Activated CD4-positive, alpha-beta T cell treated with anti-CD3 and anti-CD28 coated beads, Interleukin-2, amount 10 ng/mL, durations not matched to agents 7 days and 5 days (primary cell): Measurements from ENCODE around the gene SLC35A1. TPM values are rescaled to one million over a fixed set of nuclear protein-coding genes. Genes with fewer than 3 reads are reported as not detected.

Experiments used
- CTCF ChIA-PET: fragments of 350-600 bp; sonication (Branson Sonifier 250); formaldehyde crosslinking; loops from one replicate; lab custom pipeline; 2021; ENCODE audit warnings: antibody characterized with exemption; lab: Charles Lee
- POLR2A ChIA-PET: fragments of 350-600 bp; sonication (Branson Sonifier 250); formaldehyde crosslinking; loops from one replicate; lab custom pipeline; 2021; ENCODE audit warnings: antibody characterized with exemption; lab: Charles Lee
- DNase-seq: peaks from one replicate; pipeline ENCODE4 v3.0.0-alpha.2; 2020
- H3K27ac Mint-ChIP-seq: one replicate; pipeline ENCODE4 v1.8.0; 2021; ENCODE audit warnings: mild to moderate bottlenecking, moderate library complexity, mixed read lengths
- H3K27me3 Mint-ChIP-seq: one replicate; pipeline ENCODE4 v1.8.0; 2021; ENCODE audit warnings: mixed read lengths
- H3K36me3 Mint-ChIP-seq: one replicate; pipeline ENCODE4 v1.8.0; 2021; ENCODE audit warnings: low read depth, mixed read lengths
- H3K4me1 Mint-ChIP-seq: one replicate; pipeline ENCODE4 v1.8.0; 2021; ENCODE audit warnings: mixed read lengths
- H3K4me3 Mint-ChIP-seq: one replicate; pipeline ENCODE4 v1.8.0; 2021; ENCODE audit warnings: mild to moderate bottlenecking, moderate library complexity, mixed read lengths
- H3K9me3 Mint-ChIP-seq: one replicate; pipeline ENCODE4 v1.8.0; 2021; ENCODE audit warnings: mixed read lengths
- total RNA-seq, 2 experiments: library from RNA; stranded (reverse); gene quantifications; one replicate each; pipeline ENCODE4 v1.2.3, GENCODE V29; 2021

Gene SLC35A1
- total RNA-seq: 10 to 100 TPM; 13.9 to 14.7 TPM

- Mint-ChIP-seq H3K9me3 (no peaks in the 10 kb centered on the region), H3K27ac (peak within 1 kb of the TSS; percentile 95), H3K27me3 (peaks cover 9% of the 10 kb centered on the region), H3K4me3 (peak within 1 kb of the TSS; percentile 92), H3K36me3 (no peaks in the 10 kb centered on the region), H3K4me1 (peaks cover 22% of the 10 kb centered on the region)
- ChIA-PET POLR2A (no interaction called here), CTCF (no interaction called here)
- DNase-seq: peak; percentile 86
Measured at GRCh38 chr6:87472525-87473418, at the start of gene SLC35A1. SLC35A1 (plus strand) TSS chr6:87472974; CDS start chr6:87473004, 30 bp downstream.

DNA sequence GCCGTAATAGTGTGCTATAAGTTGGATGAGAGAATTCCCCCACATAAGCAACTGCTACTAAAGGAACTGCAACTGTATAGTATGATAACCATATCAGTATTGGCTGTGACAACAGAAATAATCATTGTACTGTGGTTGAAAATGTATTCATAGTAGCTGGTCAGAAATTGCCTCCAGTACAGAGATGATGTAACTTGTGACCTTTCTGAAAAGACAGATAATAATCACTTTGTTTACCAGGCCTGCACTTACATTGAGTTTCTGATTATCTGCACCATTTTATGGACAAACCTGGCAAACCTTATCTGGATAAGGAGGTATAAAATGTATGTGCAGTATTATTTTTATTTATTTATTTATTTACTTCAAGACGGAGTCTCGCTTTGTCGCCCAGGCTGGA, 46.0 kb upstream of the SLC35A1 start:
- Mint-ChIP-seq H3K4me1 (no peaks in the 10 kb centered on the region), H3K27me3 (peaks cover 11% of the 10 kb centered on the region), H3K36me3 (no peaks in the 10 kb centered on the region), H3K27ac (no peak overlapping the region), H3K4me3 (no peak overlapping the region), H3K9me3 (no peaks in the 10 kb centered on the region)
- POLR2A ChIA-PET: no interaction called here
- DNase-seq: no peak
- CTCF ChIA-PET: no interaction called here

DNA sequence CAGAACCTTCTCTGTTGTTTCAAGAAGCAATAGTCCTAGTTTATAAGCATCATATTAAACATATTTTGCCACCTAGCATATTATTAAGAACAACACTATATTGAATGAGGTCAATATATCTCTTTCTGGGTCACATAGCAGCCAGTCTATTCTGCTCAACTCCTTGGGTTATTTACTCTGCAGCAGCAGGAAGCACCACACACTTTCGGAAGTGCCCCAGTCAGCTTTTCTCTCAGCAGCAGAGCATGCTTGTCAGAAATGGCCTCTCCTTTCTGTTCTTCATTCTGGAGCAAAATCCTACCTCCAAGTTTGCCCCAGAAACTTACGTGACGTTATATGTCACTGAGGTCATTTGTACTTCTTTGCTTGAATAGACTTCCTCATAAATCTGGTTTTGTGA, 42.3 kb upstream of the SLC35A1 start:
- DNase-seq: no peak
- Mint-ChIP-seq H3K27ac (no peak overlapping the region), H3K27me3 (peaks cover 11% of the 10 kb centered on the region), H3K9me3 (no peaks in the 10 kb centered on the region), H3K4me3 (no peak overlapping the region), H3K4me1 (no peaks in the 10 kb centered on the region), H3K36me3 (no peaks in the 10 kb centered on the region)
- CTCF ChIA-PET: no interaction called here
- POLR2A ChIA-PET: no interaction called here

GRCh38 chr6:87431263-87431662, 41.5 kb upstream of the SLC35A1 start:
- no peaks in the 10 kb centered on the region for H3K4me1 Mint-ChIP-seq
- H3K9me3 Mint-ChIP-seq: no peaks in the 10 kb centered on the region
- no peak for DNase-seq
- ChIA-PET POLR2A (no interaction called here), CTCF (no interaction called here)
- H3K4me3 Mint-ChIP-seq: no peak overlapping the region
- no peak overlapping the region for H3K27ac Mint-ChIP-seq
- H3K36me3 Mint-ChIP-seq: no peaks in the 10 kb centered on the region
- H3K27me3 Mint-ChIP-seq: peaks cover 11% of the 10 kb centered on the region

GRCh38 chr6:87436435-87436834, 36.3 kb upstream of the SLC35A1 start:
- Mint-ChIP-seq H3K36me3 (no peaks in the 10 kb centered on the region), H3K4me1 (no peaks in the 10 kb centered on the region), H3K9me3 (no peaks in the 10 kb centered on the region), H3K27ac (no peak overlapping the region), H3K4me3 (no peak overlapping the region), H3K27me3 (peaks cover 3% of the 10 kb centered on the region)
- POLR2A ChIA-PET: no interaction called here
- CTCF ChIA-PET: no interaction called here
- peak; percentile 74 for DNase-seq

GRCh38 chr6:87441711-87442110, 31.1 kb upstream of the SLC35A1 start:
- no peak for DNase-seq
- ChIA-PET CTCF (interaction anchor here (1.0 kb wide), 1 partner anchor 24 kb away, joined by 3 read pairs; no protein-coding TSS in a partner anchor), POLR2A (no interaction called here)

GRCh38 chr6:87444362-87444761, 28.4 kb upstream of the SLC35A1 start:
- DNase-seq: no peak
- CTCF ChIA-PET: no interaction called here
- Mint-ChIP-seq H3K4me1 (no peaks in the 10 kb centered on the region), H3K9me3 (no peaks in the 10 kb centered on the region), H3K36me3 (no peaks in the 10 kb centered on the region), H3K27me3 (peaks cover 11% of the 10 kb centered on the region), H3K4me3 (no peak overlapping the region), H3K27ac (no peak overlapping the region)
- POLR2A ChIA-PET: no interaction called here

More at GRCh38 chr6:87441711-87442110, 31.1 kb upstream of the SLC35A1 start:
- Mint-ChIP-seq H3K4me3 (no peak overlapping the region), H3K27me3 (peaks cover 5% of the 10 kb centered on the region), H3K27ac (no peak overlapping the region), H3K9me3 (no peaks in the 10 kb centered on the region), H3K36me3 (no peaks in the 10 kb centered on the region), H3K4me1 (no peaks in the 10 kb centered on the region)

- POLR2A ChIA-PET: no interaction called here
- H3K4me3 Mint-ChIP-seq: no peak overlapping the region
- H3K4me1 Mint-ChIP-seq: no peaks in the 10 kb centered on the region
- DNase-seq: no peak
- H3K27ac Mint-ChIP-seq: no peak overlapping the region
- CTCF ChIA-PET: interaction anchor here (1.0 kb wide), 1 partner anchor 23 kb away, joined by 3 read pairs; no protein-coding TSS in a partner anchor
- H3K27me3 Mint-ChIP-seq: peaks cover 52% of the 10 kb centered on the region
- H3K9me3 Mint-ChIP-seq: no peaks in the 10 kb centered on the region
- no peaks in the 10 kb centered on the region for H3K36me3 Mint-ChIP-seq
Measured at GRCh38 chr6:87465051-87465450, 7.7 kb upstream of the SLC35A1 start.

DNA sequence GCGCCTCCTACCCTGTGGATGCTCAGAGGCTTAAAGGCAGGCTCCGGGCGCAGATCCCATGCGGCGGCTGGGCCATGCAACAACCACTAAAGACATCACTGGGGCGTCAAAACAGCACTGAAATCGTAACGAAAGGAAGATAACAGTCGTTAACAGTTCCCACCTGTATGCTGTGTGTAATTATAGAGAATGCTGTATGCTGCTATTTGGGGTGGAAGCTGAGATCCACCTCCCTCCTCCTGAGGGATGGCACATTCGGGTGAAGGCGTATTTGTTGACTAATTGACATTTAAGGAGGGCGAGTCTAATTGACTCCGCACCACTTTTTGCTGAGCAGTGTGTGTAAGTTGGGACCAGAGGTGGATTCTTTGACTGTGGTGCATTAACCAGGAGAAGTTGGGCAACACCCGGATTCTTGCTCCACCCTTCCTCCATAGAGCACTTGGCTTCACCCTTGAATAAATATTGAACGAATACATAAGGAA, 687 bp downstream of the SLC35A1 start:
- POLR2A ChIA-PET: no interaction called here
- Mint-ChIP-seq H3K4me1 (peaks cover 22% of the 10 kb centered on the region), H3K36me3 (peaks cover 3% of the 10 kb centered on the region), H3K4me3 (peak overlapping the region; percentile 92), H3K27me3 (peaks cover 4% of the 10 kb centered on the region), H3K9me3 (no peaks in the 10 kb centered on the region), H3K27ac (peak overlapping the region; percentile 95)
- peak; percentile 66 for DNase-seq
- CTCF ChIA-PET: no interaction called here

DNA sequence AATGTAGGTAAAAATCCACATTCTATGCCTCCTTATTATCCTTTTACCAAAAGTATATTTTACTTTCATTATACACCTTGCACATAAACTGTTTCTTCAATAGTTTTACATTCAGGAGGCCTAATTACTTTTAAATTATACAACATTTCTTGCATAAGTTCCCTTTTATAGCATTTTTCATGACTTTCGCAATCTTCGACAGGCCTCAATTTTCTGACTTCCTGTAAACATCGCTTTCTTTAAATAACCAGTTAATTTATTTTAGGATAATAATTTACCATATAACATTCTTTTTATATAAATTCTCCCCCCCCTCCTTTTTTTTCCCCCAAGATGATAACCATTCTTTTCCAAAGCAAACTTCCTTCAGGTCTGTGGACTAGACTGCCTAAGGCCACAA, 9.2 kb downstream of the SLC35A1 start:
- ChIA-PET CTCF (no interaction called here), POLR2A (no interaction called here)
- Mint-ChIP-seq H3K27me3 (no peaks in the 10 kb centered on the region), H3K4me1 (peaks cover 10% of the 10 kb centered on the region), H3K36me3 (peaks cover 20% of the 10 kb centered on the region), H3K4me3 (no peak overlapping the region), H3K27ac (no peak overlapping the region), H3K9me3 (no peaks in the 10 kb centered on the region)
- DNase-seq: no peak

- no peak for DNase-seq
- Mint-ChIP-seq H3K4me3 (no peak overlapping the region), H3K27me3 (no peaks in the 10 kb centered on the region), H3K9me3 (no peaks in the 10 kb centered on the region), H3K4me1 (peaks cover 10% of the 10 kb centered on the region), H3K27ac (no peak overlapping the region), H3K36me3 (peaks cover 22% of the 10 kb centered on the region)
- CTCF ChIA-PET: no interaction called here
- POLR2A ChIA-PET: no interaction called here
Measured at GRCh38 chr6:87482366-87482765, 9.6 kb downstream of the SLC35A1 start.

GRCh38 chr6:87483929-87484328, 11.2 kb downstream of the SLC35A1 start:
- peaks cover 10% of the 10 kb centered on the region for H3K4me1 Mint-ChIP-seq
- peak; percentile 12 for DNase-seq
- CTCF ChIA-PET: no interaction called here
- H3K27me3 Mint-ChIP-seq: no peaks in the 10 kb centered on the region
- H3K36me3 Mint-ChIP-seq: peaks cover 19% of the 10 kb centered on the region
- no peak overlapping the region for H3K27ac Mint-ChIP-seq
- no peak overlapping the region for H3K4me3 Mint-ChIP-seq
- no peaks in the 10 kb centered on the region for H3K9me3 Mint-ChIP-seq
- POLR2A ChIA-PET: no interaction called here

DNA sequence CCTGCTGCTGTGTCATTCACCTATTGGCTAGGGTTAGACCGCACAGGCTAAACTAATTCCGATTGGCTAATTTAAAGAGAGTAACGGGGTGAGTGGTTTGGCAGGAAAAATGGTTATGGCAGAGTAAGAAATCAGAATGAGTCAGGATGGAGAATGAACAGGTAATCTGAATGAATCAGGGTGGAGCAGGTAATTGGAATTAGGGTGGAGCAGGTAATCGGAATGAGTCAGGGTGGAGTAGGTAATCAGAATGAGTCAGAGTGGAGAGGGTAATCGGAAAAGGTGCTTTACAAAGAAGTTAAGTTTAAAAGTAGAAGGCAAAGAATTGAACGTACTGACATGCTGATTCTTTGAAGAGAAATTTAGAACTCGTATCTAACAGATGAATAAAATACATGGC, 11.7 kb downstream of the SLC35A1 start:
- Mint-ChIP-seq H3K27ac (no peak overlapping the region), H3K27me3 (no peaks in the 10 kb centered on the region), H3K36me3 (peaks cover 19% of the 10 kb centered on the region), H3K9me3 (no peaks in the 10 kb centered on the region), H3K4me3 (no peak overlapping the region), H3K4me1 (peaks cover 10% of the 10 kb centered on the region)
- ChIA-PET CTCF (no interaction called here), POLR2A (no interaction called here)
- no peak for DNase-seq
